Kasumi-1 (cell line): ENCODE results near the gene TNP1.

Source experiments
- DNase-seq, 2 experiments: peaks; one replicate each; lab custom pipeline; 2025; lab: John Stamatoyannopoulos, UW

The TNP1 gene

GRCh38 chr2:216839688-216840087, 20.2 kb downstream of the TNP1 start:
- no peak for DNase-seq

- no peak for DNase-seq
These were observed 21.7 kb downstream of the TNP1 start for GRCh38 chr2:216838151-216838550.

GRCh38 chr2:216837740-216838139, 22.1 kb downstream of the TNP1 start:
- no peak for DNase-seq

- DNase-seq = no peak
These were observed 26.8 kb downstream of the TNP1 start for GRCh38 chr2:216833061-216833460.

GRCh38 chr2:216830346-216830745, 29.5 kb downstream of the TNP1 start:
- no peak for DNase-seq

- DNase-seq = no peak
These were observed 30.3 kb downstream of the TNP1 start for GRCh38 chr2:216829533-216829932.

- no peak for DNase-seq
These were observed 32.7 kb downstream of the TNP1 start for GRCh38 chr2:216827073-216827720.

- no peak for DNase-seq
These were observed 37.4 kb downstream of the TNP1 start for GRCh38 chr2:216822470-216822869.

- no peak for DNase-seq
These were observed 39.2 kb downstream of the TNP1 start for GRCh38 chr2:216820709-216821108.

- DNase-seq = no peak
These were observed 40.1 kb downstream of the TNP1 start for GRCh38 chr2:216819766-216820165.

- no peak for DNase-seq
These were observed 40.8 kb downstream of the TNP1 start for GRCh38 chr2:216819055-216819454.

- DNase-seq = no peak
These were observed 49.3 kb downstream of the TNP1 start for GRCh38 chr2:216810399-216811160.
